GM12878 (cell line): ENCODE results near the gene CRYBA1.

ENCODE experiments used
- ESRRA ChIP-seq: IDR thresholded peaks from 2 replicates; pipeline ENCODE4 v1.6.1; 2012; ENCODE audit warnings: mild to moderate bottlenecking, low read length, improper control_type of control experiment
- MEF2A ChIP-seq: IDR thresholded peaks from 2 replicates; pipeline ENCODE4 v1.6.1; 2011; ENCODE audit warnings: low read depth, mild to moderate bottlenecking, low read length, moderate library complexity; ENCODE audit not compliant: insufficient read depth
- STAT3 ChIP-seq: IDR thresholded peaks from 2 replicates; pipeline ENCODE4 v1.6.1; 2011; ENCODE audit warnings: low read depth, low read length, improper control_type of control experiment
- YBX1 ChIP-seq: fragments of 450-650 bp; IDR thresholded peaks from 2 replicates; pipeline ENCODE4 v1.6.1; 2016; ENCODE audit warnings: antibody characterized with exemption
- ZNF274 ChIP-seq: IDR thresholded peaks from one replicate; pipeline ENCODE4 v1.8.0; 2011; ENCODE audit not compliant: insufficient read length, insufficient read depth
- TF ChIP-seq, protein P1 (sequence below), 3 experiments: IDR thresholded peaks in 2 of 3; conservative IDR thresholded peaks in 1 of 3; 2 replicates each; pipeline ENCODE4 v1.5.1; 2011; ENCODE audit warnings: low read depth in 3 of 3, low read length in 3 of 3, mild to moderate bottlenecking in 3 of 3, control low read depth in 2 of 3, moderate library complexity in 2 of 3, inconsistent platforms in 1 of 3, mixed read lengths in 1 of 3; ENCODE audit not compliant: control insufficient read depth in 2 of 3, insufficient read depth in 1 of 3; ENCODE audit errors: extremely low read depth in 1 of 3
- TF ChIP-seq, protein P2 (sequence below): fragments of 450-650 bp; formaldehyde crosslinking; IDR thresholded peaks from 2 replicates; pipeline ENCODE4 v1.4.0; 2020; ENCODE audit warnings: mild to moderate bottlenecking, moderate library complexity

DNA sequence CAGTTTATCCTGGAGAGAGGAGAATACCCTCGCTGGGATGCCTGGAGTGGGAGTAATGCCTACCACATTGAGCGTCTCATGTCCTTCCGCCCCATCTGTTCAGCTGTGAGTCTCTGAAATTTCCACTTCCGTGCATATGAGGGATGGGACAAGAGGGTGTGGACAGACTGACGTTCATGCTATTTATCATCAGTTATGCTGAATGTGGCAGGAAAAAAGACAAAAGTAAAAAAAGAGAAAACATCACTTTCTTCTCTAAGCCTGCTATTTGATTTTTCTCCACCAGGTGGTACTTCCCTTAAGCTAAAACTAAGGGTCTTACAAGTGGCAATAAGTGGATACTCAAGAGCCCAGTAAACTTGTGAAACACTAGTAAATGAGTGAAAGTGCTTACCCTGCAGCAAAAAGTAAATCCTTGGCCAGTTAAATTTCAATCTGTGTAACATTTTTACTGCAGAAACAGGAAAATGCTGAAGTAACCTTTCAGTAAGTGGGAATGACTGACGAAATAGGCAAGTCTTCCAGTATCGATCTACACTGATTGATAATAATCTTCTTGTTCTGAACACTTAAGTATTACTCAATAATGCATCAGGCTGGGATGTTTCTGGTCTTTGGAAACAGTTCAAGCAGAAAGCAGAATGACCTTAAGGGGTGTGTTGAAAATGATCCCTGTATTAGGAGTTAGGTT, 5.6 kb downstream of the CRYBA1 start:
- TF ChIP-seq MEF2A = no peak
- no peak for TF ChIP-seq ZNF274
- TF ChIP-seq, protein P1, sequence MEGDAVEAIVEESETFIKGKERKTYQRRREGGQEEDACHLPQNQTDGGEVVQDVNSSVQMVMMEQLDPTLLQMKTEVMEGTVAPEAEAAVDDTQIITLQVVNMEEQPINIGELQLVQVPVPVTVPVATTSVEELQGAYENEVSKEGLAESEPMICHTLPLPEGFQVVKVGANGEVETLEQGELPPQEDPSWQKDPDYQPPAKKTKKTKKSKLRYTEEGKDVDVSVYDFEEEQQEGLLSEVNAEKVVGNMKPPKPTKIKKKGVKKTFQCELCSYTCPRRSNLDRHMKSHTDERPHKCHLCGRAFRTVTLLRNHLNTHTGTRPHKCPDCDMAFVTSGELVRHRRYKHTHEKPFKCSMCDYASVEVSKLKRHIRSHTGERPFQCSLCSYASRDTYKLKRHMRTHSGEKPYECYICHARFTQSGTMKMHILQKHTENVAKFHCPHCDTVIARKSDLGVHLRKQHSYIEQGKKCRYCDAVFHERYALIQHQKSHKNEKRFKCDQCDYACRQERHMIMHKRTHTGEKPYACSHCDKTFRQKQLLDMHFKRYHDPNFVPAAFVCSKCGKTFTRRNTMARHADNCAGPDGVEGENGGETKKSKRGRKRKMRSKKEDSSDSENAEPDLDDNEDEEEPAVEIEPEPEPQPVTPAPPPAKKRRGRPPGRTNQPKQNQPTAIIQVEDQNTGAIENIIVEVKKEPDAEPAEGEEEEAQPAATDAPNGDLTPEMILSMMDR (IDR thresholded peaks at IDR 0.05 in 2 of 3, conservative IDR thresholded peaks at IDR 0.05 in 1 of 3; ENCODE audit: control insufficient read depth in 2 of 3, extremely low read depth in 1 of 3, insufficient read depth in 1 of 3, low read depth in 3 of 3, low read length in 3 of 3) = peak; percentile 19 to 47 (median 46); a peak in 4 of 6 replicates
- TF ChIP-seq YBX1 = no peak
- TF ChIP-seq, protein P2, sequence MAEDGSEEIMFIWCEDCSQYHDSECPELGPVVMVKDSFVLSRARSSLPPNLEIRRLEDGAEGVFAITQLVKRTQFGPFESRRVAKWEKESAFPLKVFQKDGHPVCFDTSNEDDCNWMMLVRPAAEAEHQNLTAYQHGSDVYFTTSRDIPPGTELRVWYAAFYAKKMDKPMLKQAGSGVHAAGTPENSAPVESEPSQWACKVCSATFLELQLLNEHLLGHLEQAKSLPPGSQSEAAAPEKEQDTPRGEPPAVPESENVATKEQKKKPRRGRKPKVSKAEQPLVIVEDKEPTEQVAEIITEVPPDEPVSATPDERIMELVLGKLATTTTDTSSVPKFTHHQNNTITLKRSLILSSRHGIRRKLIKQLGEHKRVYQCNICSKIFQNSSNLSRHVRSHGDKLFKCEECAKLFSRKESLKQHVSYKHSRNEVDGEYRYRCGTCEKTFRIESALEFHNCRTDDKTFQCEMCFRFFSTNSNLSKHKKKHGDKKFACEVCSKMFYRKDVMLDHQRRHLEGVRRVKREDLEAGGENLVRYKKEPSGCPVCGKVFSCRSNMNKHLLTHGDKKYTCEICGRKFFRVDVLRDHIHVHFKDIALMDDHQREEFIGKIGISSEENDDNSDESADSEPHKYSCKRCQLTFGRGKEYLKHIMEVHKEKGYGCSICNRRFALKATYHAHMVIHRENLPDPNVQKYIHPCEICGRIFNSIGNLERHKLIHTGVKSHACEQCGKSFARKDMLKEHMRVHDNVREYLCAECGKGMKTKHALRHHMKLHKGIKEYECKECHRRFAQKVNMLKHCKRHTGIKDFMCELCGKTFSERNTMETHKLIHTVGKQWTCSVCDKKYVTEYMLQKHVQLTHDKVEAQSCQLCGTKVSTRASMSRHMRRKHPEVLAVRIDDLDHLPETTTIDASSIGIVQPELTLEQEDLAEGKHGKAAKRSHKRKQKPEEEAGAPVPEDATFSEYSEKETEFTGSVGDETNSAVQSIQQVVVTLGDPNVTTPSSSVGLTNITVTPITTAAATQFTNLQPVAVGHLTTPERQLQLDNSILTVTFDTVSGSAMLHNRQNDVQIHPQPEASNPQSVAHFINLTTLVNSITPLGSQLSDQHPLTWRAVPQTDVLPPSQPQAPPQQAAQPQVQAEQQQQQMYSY (CRISPR knock-in tag) = no peak
- TF ChIP-seq STAT3 = no peak
- TF ChIP-seq ESRRA = no peak
